Measurements from ENCODE around the gene ATP2B3.

ATP2B3 gene

DNA sequence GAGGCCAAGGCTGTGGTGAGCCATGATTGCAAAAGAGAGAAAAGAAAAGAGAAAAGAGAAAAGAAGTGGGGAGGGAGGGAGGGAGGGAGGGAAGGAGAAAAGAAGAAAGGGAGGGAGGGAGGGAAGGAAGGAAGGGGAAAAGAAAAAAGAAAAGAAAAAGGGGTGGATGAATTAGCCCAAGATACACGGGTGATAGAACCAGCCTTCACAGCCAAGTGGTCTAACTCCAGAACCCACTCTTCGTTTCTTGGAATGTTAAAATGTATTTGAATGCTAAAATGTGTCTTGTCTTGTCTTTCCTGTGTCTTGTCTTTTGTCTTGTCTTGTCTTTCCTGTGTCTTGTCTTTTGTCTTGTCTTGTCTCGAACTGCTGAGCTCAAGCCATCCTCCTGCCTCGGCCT, 68.4 kb downstream of the ATP2B3 start:
- no peaks in the 10 kb centered on the region for H4K20me1 ChIP-seq (ENCODE audit: insufficient read depth, low read length)
- H3K4me2 ChIP-seq (ENCODE audit: low read depth, low read length) = no peak overlapping the region
- no peak overlapping the region for H2AFZ ChIP-seq (ENCODE audit: low read length)
- H3K4me3 ChIP-seq (ENCODE audit: low read length) = no peak overlapping the region
- no peaks in the 10 kb centered on the region for H3K9me3 ChIP-seq (replicated peaks; ENCODE audit: insufficient read depth, low read length)
- H3K9me2 ChIP-seq (replicated peaks; ENCODE audit: insufficient read depth, low read length) = no peaks in the 10 kb centered on the region
- no peak overlapping the region for H3K27ac ChIP-seq (ENCODE audit: low read length)
- no peak for DNase-seq
- no peaks in the 10 kb centered on the region for H3K4me1 ChIP-seq (ENCODE audit: low read length)
- H3K9ac ChIP-seq (ENCODE audit: low read length) = no peak overlapping the region
- no peaks in the 10 kb centered on the region for H3F3A ChIP-seq (ENCODE audit: insufficient read depth, low read length)
- TF ChIP-seq EZH2phosphoT487 (IDR thresholded peaks at IDR 0.05; ENCODE audit: low read length) (no peak), EZH2 (optimal IDR thresholded peaks at IDR 0.05; ENCODE audit: low read depth, low read length) (no peak)
- TF ChIP-seq, protein P1, sequence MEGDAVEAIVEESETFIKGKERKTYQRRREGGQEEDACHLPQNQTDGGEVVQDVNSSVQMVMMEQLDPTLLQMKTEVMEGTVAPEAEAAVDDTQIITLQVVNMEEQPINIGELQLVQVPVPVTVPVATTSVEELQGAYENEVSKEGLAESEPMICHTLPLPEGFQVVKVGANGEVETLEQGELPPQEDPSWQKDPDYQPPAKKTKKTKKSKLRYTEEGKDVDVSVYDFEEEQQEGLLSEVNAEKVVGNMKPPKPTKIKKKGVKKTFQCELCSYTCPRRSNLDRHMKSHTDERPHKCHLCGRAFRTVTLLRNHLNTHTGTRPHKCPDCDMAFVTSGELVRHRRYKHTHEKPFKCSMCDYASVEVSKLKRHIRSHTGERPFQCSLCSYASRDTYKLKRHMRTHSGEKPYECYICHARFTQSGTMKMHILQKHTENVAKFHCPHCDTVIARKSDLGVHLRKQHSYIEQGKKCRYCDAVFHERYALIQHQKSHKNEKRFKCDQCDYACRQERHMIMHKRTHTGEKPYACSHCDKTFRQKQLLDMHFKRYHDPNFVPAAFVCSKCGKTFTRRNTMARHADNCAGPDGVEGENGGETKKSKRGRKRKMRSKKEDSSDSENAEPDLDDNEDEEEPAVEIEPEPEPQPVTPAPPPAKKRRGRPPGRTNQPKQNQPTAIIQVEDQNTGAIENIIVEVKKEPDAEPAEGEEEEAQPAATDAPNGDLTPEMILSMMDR (IDR thresholded peaks at IDR 0.05; ENCODE audit: low read length) = no peak
- H3K27me3 ChIP-seq (replicated peaks; ENCODE audit: insufficient read depth, low read length) = no peaks in the 10 kb centered on the region; the same call in 1 of the 2 replicates
- no peaks in the 10 kb centered on the region for H3K79me2 ChIP-seq (ENCODE audit: low read length)
- H3K36me3 ChIP-seq (replicated peaks; ENCODE audit: insufficient read depth, low read length) = no peaks in the 10 kb centered on the region

DNA sequence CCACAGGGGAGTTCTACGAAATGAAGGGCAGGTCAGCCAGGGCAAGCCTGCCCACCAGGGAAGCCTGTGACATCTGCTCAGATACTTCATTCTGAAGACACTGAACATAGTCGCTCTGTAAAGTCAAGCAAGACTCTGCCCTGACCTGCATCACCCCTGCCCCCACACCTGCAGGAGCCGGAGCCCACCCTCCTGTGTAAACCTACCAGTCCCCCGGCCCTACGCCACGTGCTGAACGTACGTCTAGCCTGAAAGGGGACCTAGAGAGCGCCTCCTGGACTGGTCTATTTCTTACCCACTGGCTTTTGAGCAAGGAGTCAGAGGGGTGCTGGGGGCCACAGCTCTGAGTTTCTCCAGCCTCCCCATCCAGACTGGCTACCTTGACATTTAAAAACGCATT, 69.9 kb downstream of the ATP2B3 start:
- H3K79me2 ChIP-seq (ENCODE audit: low read length) = no peaks in the 10 kb centered on the region
- no peaks in the 10 kb centered on the region for H4K20me1 ChIP-seq (ENCODE audit: insufficient read depth, low read length)
- no peaks in the 10 kb centered on the region for H3K9me3 ChIP-seq (replicated peaks; ENCODE audit: insufficient read depth, low read length)
- DNase-seq = no peak
- H3K36me3 ChIP-seq (replicated peaks; ENCODE audit: insufficient read depth, low read length) = no peaks in the 10 kb centered on the region
- no peaks in the 10 kb centered on the region for H3K27me3 ChIP-seq (replicated peaks; ENCODE audit: insufficient read depth, low read length)
- no peak overlapping the region for H3K4me2 ChIP-seq (ENCODE audit: low read depth, low read length)
- H2AFZ ChIP-seq (ENCODE audit: low read length) = no peak overlapping the region
- H3K4me3 ChIP-seq (ENCODE audit: low read length) = no peak overlapping the region
- no peaks in the 10 kb centered on the region for H3K9me2 ChIP-seq (replicated peaks; ENCODE audit: insufficient read depth, low read length)
- TF ChIP-seq EZH2 (optimal IDR thresholded peaks at IDR 0.05; ENCODE audit: low read depth, low read length) (no peak), EZH2phosphoT487 (IDR thresholded peaks at IDR 0.05; ENCODE audit: low read length) (no peak)
- TF ChIP-seq, protein P1 (IDR thresholded peaks at IDR 0.05; ENCODE audit: low read length) = no peak
- no peak overlapping the region for H3K27ac ChIP-seq (ENCODE audit: low read length)
- no peak overlapping the region for H3K9ac ChIP-seq (ENCODE audit: low read length)
- no peaks in the 10 kb centered on the region for H3K4me1 ChIP-seq (ENCODE audit: low read length)
- H3F3A ChIP-seq (ENCODE audit: insufficient read depth, low read length) = no peaks in the 10 kb centered on the region

DNA sequence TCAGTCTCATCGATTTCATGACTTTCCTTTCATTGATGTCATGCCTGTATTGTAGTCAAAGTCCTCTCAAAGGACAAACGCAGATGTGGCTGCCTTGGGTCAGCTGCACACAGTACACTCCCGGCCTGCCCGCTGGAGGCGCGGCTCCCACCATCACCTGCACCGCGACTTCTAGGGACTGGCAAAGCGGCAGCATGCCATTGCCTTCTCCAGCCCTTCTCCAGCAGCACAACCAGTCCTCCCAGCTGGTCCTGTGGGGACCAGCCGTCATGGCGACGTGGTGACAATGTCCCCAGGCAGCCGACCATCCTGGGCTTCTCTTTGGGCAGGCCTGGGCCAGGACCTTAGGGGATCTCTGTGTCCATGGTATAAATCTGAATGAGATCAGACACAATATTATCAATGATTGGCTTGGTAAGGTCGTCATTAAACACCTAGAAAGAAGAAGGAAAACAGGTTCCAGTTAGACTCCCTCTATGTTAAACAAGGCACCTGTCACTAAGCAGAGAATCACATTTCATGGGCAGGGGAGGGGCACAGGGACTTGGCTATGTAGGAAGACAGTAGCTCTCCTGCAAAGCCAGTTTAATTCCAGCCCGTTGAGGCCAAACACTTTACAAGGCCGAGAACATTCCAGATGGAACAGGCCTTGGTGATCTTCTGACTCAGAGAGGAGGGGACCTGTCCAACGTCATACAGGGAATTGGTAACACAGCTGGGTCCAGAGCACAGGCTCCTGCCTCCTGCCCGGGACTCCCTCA, 70.8 kb downstream of the ATP2B3 start:
- Histone ChIP-seq H3K4me1 (ENCODE audit: low read length) (no peaks in the 10 kb centered on the region), H3K36me3 (replicated peaks; ENCODE audit: insufficient read depth, low read length) (no peaks in the 10 kb centered on the region), H4K20me1 (ENCODE audit: insufficient read depth, low read length) (no peaks in the 10 kb centered on the region), H3K27me3 (replicated peaks; ENCODE audit: insufficient read depth, low read length) (no peaks in the 10 kb centered on the region), H3K9me3 (replicated peaks; ENCODE audit: insufficient read depth, low read length) (no peaks in the 10 kb centered on the region), H3K9ac (ENCODE audit: low read length) (no peak overlapping the region), H3K79me2 (ENCODE audit: low read length) (no peaks in the 10 kb centered on the region), H3K9me2 (replicated peaks; ENCODE audit: insufficient read depth, low read length) (no peaks in the 10 kb centered on the region), H3K27ac (ENCODE audit: low read length) (no peak overlapping the region), H3K4me2 (ENCODE audit: low read depth, low read length) (no peak overlapping the region), H2AFZ (ENCODE audit: low read length) (no peak overlapping the region), H3F3A (ENCODE audit: insufficient read depth, low read length) (no peaks in the 10 kb centered on the region), H3K4me3 (ENCODE audit: low read length) (no peak overlapping the region)
- no peak for TF ChIP-seq EZH2 (optimal IDR thresholded peaks at IDR 0.05; ENCODE audit: low read depth, low read length)
- TF ChIP-seq EZH2phosphoT487 (IDR thresholded peaks at IDR 0.05; ENCODE audit: low read length) = no peak
- TF ChIP-seq, protein P1 (IDR thresholded peaks at IDR 0.05; ENCODE audit: low read length) = no peak
- DNase-seq = no peak
